ENCODE data around the gene ADRA1B.

DNA sequence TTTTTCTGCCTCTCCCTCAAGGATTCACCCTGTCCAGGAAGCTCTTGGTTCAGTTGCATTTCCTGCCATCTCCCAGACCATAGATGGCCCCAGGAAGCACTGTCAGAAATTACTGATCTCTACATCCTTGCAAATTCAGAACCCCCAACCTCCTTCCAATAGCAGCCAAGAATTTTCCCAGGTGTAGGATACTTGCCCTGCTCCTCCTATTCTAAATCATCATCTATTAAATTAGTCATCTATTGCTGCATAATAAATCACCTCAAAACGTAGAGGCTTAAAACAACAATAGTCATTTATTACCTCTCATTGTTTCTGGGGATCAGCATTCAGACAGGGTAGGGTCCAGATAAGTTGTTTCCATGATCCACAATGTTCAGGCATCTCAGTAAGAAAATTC lies 26.1 kb upstream of the ADRA1B start:
- no peak for TF ChIP-seq POLR2A (IDR thresholded peaks at IDR 0.05; ENCODE audit: low read length)
- TF ChIP-seq, protein P1, sequence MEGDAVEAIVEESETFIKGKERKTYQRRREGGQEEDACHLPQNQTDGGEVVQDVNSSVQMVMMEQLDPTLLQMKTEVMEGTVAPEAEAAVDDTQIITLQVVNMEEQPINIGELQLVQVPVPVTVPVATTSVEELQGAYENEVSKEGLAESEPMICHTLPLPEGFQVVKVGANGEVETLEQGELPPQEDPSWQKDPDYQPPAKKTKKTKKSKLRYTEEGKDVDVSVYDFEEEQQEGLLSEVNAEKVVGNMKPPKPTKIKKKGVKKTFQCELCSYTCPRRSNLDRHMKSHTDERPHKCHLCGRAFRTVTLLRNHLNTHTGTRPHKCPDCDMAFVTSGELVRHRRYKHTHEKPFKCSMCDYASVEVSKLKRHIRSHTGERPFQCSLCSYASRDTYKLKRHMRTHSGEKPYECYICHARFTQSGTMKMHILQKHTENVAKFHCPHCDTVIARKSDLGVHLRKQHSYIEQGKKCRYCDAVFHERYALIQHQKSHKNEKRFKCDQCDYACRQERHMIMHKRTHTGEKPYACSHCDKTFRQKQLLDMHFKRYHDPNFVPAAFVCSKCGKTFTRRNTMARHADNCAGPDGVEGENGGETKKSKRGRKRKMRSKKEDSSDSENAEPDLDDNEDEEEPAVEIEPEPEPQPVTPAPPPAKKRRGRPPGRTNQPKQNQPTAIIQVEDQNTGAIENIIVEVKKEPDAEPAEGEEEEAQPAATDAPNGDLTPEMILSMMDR (IDR thresholded peaks at IDR 0.05): no peak
- no peak for TF ChIP-seq REST (IDR thresholded peaks at IDR 0.05)
- TF ChIP-seq GATA3 (IDR thresholded peaks at IDR 0.05; ENCODE audit: borderline replicate concordance): no peak
- TF ChIP-seq, protein P2, sequence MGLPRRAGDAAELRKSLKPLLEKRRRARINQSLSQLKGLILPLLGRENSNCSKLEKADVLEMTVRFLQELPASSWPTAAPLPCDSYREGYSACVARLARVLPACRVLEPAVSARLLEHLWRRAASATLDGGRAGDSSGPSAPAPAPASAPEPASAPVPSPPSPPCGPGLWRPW (IDR thresholded peaks at IDR 0.05): no peak

Measured in A549 (cell line).